ENCODE measurements around the gene PCDHGC4.
A peak's percentile ranks its signal among the peaks of the same experiment; 100 is the strongest.

The PCDHGC4 gene

GRCh38 chr5:141490771-141491170 lies 5.9 kb downstream of the PCDHGC4 start:
- no peak for DNase-seq (ENCODE audit: low read depth)

- no peak for DNase-seq (ENCODE audit: low read depth)
Observed at GRCh38 chr5:141491323-141492167, 6.7 kb downstream of the PCDHGC4 start.

- DNase-seq (ENCODE audit: low read depth) = no peak
Observed at GRCh38 chr5:141492168-141492885, 7.5 kb downstream of the PCDHGC4 start.

- DNase-seq (ENCODE audit: low read depth) = no peak
Observed at GRCh38 chr5:141493500-141494422, 8.9 kb downstream of the PCDHGC4 start.

- no peak for DNase-seq (ENCODE audit: low read depth)
Observed at GRCh38 chr5:141494761-141495452, 10.1 kb downstream of the PCDHGC4 start.

- DNase-seq (ENCODE audit: low read depth) = no peak
Observed at GRCh38 chr5:141495453-141495811, 10.6 kb downstream of the PCDHGC4 start.

GRCh38 chr5:141496038-141496437 lies 11.2 kb downstream of the PCDHGC4 start:
- no peak for DNase-seq (ENCODE audit: low read depth)

- no peak for DNase-seq (ENCODE audit: low read depth)
Observed at GRCh38 chr5:141501761-141502160, 16.9 kb downstream of the PCDHGC4 start.

GRCh38 chr5:141503681-141504080 lies 18.9 kb downstream of the PCDHGC4 start:
- DNase-seq (ENCODE audit: low read depth) = no peak

- no peak for DNase-seq (ENCODE audit: low read depth)
Observed at GRCh38 chr5:141504216-141504615, 19.4 kb downstream of the PCDHGC4 start.

GRCh38 chr5:141506381-141507155 lies 21.7 kb downstream of the PCDHGC4 start:
- no peak for DNase-seq (ENCODE audit: low read depth)

- peak; percentile 89 for DNase-seq (ENCODE audit: low read depth)
Observed at GRCh38 chr5:141507387-141508091, 22.7 kb downstream of the PCDHGC4 start.

GRCh38 chr5:141508440-141508797 lies 23.6 kb downstream of the PCDHGC4 start:
- DNase-seq (ENCODE audit: low read depth) = peak; percentile 28

GRCh38 chr5:141508798-141509611 lies 24.2 kb downstream of the PCDHGC4 start:
- DNase-seq (ENCODE audit: low read depth) = peak; percentile 96

- DNase-seq (ENCODE audit: low read depth) = no peak
Observed at GRCh38 chr5:141510160-141510559, 25.3 kb downstream of the PCDHGC4 start.

- no peak for DNase-seq (ENCODE audit: low read depth)
Observed at GRCh38 chr5:141510850-141511601, 26.2 kb downstream of the PCDHGC4 start.

- DNase-seq (ENCODE audit: low read depth) = no peak
Observed at GRCh38 chr5:141511771-141512325, 27.0 kb downstream of the PCDHGC4 start.

- DNase-seq (ENCODE audit: low read depth) = peak; percentile 65
Observed at GRCh38 chr5:141512390-141512910, 27.6 kb downstream of the PCDHGC4 start.

All from amniotic epithelial cell (primary cell).